ENCODE measurements around the gene PRAMEF12.
"Not testable (repeated sequence)": the region's sequence is repeated elsewhere in the genome, so short reads cannot be mapped to it uniquely, and the experiment has no call there.

The PRAMEF12 gene

GRCh38 chr1:12778061-12778460, 4.5 kb downstream of the PRAMEF12 start:
- no peak for TF ChIP-seq REST (IDR thresholded peaks at IDR 0.05; ENCODE audit: insufficient read depth in 1 of 2, low read depth in 2 of 2, low read length in 2 of 2)
- no peak for TF ChIP-seq POLR2AphosphoS5 (IDR thresholded peaks at IDR 0.05; ENCODE audit: low read depth, low read length)
- TF ChIP-seq FOXP2 (optimal IDR thresholded peaks at IDR 0.05; ENCODE audit: borderline replicate concordance, extremely low read depth, extremely low read length, insufficient read depth) = no peak
- no peak for TF ChIP-seq TAF1 (IDR thresholded peaks at IDR 0.05; ENCODE audit: borderline replicate concordance, insufficient read depth, low read length)
- TF ChIP-seq SIN3A (IDR thresholded peaks at IDR 0.05; ENCODE audit: borderline replicate concordance, insufficient read depth, low read length) = no peak

- TF ChIP-seq TAF1 (IDR thresholded peaks at IDR 0.05; ENCODE audit: borderline replicate concordance, insufficient read depth, low read length) = no peak
- no peak for TF ChIP-seq POLR2AphosphoS5 (IDR thresholded peaks at IDR 0.05; ENCODE audit: low read depth, low read length)
- no peak for TF ChIP-seq FOXP2 (optimal IDR thresholded peaks at IDR 0.05; ENCODE audit: borderline replicate concordance, extremely low read depth, extremely low read length, insufficient read depth)
- TF ChIP-seq REST (IDR thresholded peaks at IDR 0.05; ENCODE audit: insufficient read depth in 1 of 2, low read depth in 2 of 2, low read length in 2 of 2) = no peak
- no peak for TF ChIP-seq SIN3A (IDR thresholded peaks at IDR 0.05; ENCODE audit: borderline replicate concordance, insufficient read depth, low read length)
These were observed 5.4 kb downstream of the PRAMEF12 start for GRCh38 chr1:12778907-12779306.

GRCh38 chr1:12791097-12791496, 17.6 kb downstream of the PRAMEF12 start, which contains the start of gene PRAMEF1:
TSS of gene PRAMEF1 (plus strand) at chr1:12791397. CDS start at chr1:12793228, 1,831 bp downstream.
- not testable (repeated sequence) for TF ChIP-seq FOXP2 (optimal IDR thresholded peaks at IDR 0.05; ENCODE audit: borderline replicate concordance, extremely low read depth, extremely low read length, insufficient read depth); REST (IDR thresholded peaks at IDR 0.05; ENCODE audit: insufficient read depth in 1 of 2, low read depth in 2 of 2, low read length in 2 of 2); TAF1 (IDR thresholded peaks at IDR 0.05; ENCODE audit: borderline replicate concordance, insufficient read depth, low read length)

- TF ChIP-seq SIN3A (IDR thresholded peaks at IDR 0.05; ENCODE audit: borderline replicate concordance, insufficient read depth, low read length) = no peak
- TF ChIP-seq FOXP2 (optimal IDR thresholded peaks at IDR 0.05; ENCODE audit: borderline replicate concordance, extremely low read depth, extremely low read length, insufficient read depth) = no peak
- TF ChIP-seq TAF1 (IDR thresholded peaks at IDR 0.05; ENCODE audit: borderline replicate concordance, insufficient read depth, low read length) = no peak
- TF ChIP-seq REST (IDR thresholded peaks at IDR 0.05; ENCODE audit: insufficient read depth in 1 of 2, low read depth in 2 of 2, low read length in 2 of 2) = no peak
- TF ChIP-seq POLR2AphosphoS5 (IDR thresholded peaks at IDR 0.05; ENCODE audit: low read depth, low read length) = no peak
These were observed 25.4 kb downstream of the PRAMEF12 start for GRCh38 chr1:12798911-12799310.

- TF ChIP-seq SIN3A (IDR thresholded peaks at IDR 0.05; ENCODE audit: borderline replicate concordance, insufficient read depth, low read length) (no peak), TAF1 (IDR thresholded peaks at IDR 0.05; ENCODE audit: borderline replicate concordance, insufficient read depth, low read length) (no peak), REST (IDR thresholded peaks at IDR 0.05; ENCODE audit: insufficient read depth in 1 of 2, low read depth in 2 of 2, low read length in 2 of 2) (no peak), FOXP2 (optimal IDR thresholded peaks at IDR 0.05; ENCODE audit: borderline replicate concordance, extremely low read depth, extremely low read length, insufficient read depth) (no peak), POLR2AphosphoS5 (IDR thresholded peaks at IDR 0.05; ENCODE audit: low read depth, low read length) (no peak)
These were observed 26.2 kb downstream of the PRAMEF12 start for GRCh38 chr1:12799730-12800129.
